Esophagus muscularis mucosa (tissue), 4 donors: Measurements from ENCODE around the gene SMIM45.

Experiments
- DNase-seq: peaks from one replicate; pipeline ENCODE4 v3.0.0-alpha.2; 2017; ENCODE audit errors: extremely low spot score
- H3K27ac ChIP-seq, 4 donors: fragments of 200-600 bp; sonication (generic); replicated peaks in 1 of 4; 1 replicate in 3 of 4; 2 replicates in 1 of 4; pipeline ENCODE4 v1.5.1; 2016 to 2019; ENCODE audit warnings: mild to moderate bottlenecking in 1 of 4
- H3K27me3 ChIP-seq, 4 donors: fragments of 200-600 bp; sonication (generic); one replicate each; pipeline versions ENCODE4 v1.5.1 to v1.6.0; 2016 to 2019
- H3K36me3 ChIP-seq, 4 donors: fragments of 200-600 bp; sonication (generic); one replicate each; pipeline ENCODE4 v1.5.1; 2016 to 2019
- H3K4me1 ChIP-seq, 4 donors: fragments of 200-600 bp; sonication (generic); one replicate each; pipeline ENCODE4 v1.5.1; 2016 to 2019
- H3K4me3 ChIP-seq, 4 donors: fragments of 200-600 bp; sonication (generic); 1 replicate in 2 of 4; 2 replicates in 2 of 4; pipeline ENCODE4 v1.5.1; 2016 to 2019; ENCODE audit warnings: mild to moderate bottlenecking in 4 of 4, moderate library complexity in 1 of 4
- H3K9me3 ChIP-seq, 4 donors: fragments of 200-600 bp; sonication (generic); 1 replicate in 3 of 4; 2 replicates in 1 of 4; pipeline ENCODE4 v1.5.1; 2016 to 2019
- EP300 ChIP-seq: sonication (generic); formaldehyde crosslinking; IDR thresholded peaks from one replicate; pipeline ENCODE4 v1.6.1; 2017; ENCODE audit warnings: antibody characterized with exemption
- POLR2A ChIP-seq: fragments of 450-650 bp; IDR thresholded peaks from one replicate; pipeline ENCODE4 v1.6.1; 2017; ENCODE audit warnings: antibody characterized with exemption, moderate library complexity, mild to moderate bottlenecking, low read depth
- POLR2AphosphoS5 ChIP-seq, 2 donors: sonication (generic); formaldehyde crosslinking; IDR thresholded peaks; one replicate each; pipeline ENCODE4 v1.6.1; 2017; ENCODE audit warnings: antibody characterized with exemption in 2 of 2
- WGBS: methylation state at CpG from one replicate; pipeline ENCODE4 v1.1.5; 2018; 5-methylcytosine and 5-hydroxymethylcytosine counted together
- intact Hi-C: fragments of 100-400 bp; cut with DNase I; formaldehyde crosslinking; loops from one replicate; pipeline ENCODE4 v1.15.1; 2023
- TF ChIP-seq, protein P1 (sequence below), 3 experiments: fragments of 200-600 bp in 2 of 3; fragments of 450-650 bp in 1 of 3; sonication (generic) in 2 of 3; IDR thresholded peaks; one replicate each; pipeline ENCODE4 v1.5.1; 2017 to 2019; ENCODE audit warnings: antibody characterized with exemption in 3 of 3, mild to moderate bottlenecking in 2 of 3, moderate library complexity in 1 of 3

Gene SMIM45

GRCh38 chr22:41969110-41969646 lies 17.2 kb downstream of the SMIM45 start, which contains the start of gene SEPTIN3:
Gene SEPTIN3, plus strand, starts transcription at chr22:41969443. Its CDS starts 2,050 bp downstream, at chr22:41971493.
- H3K4me1 ChIP-seq: no peaks in the 10 kb centered on the region
- TF ChIP-seq POLR2AphosphoS5 (IDR thresholded peaks at IDR 0.05): no peak
- no peak for TF ChIP-seq POLR2A
- TF ChIP-seq EP300: no peak
- TF ChIP-seq, protein P1, sequence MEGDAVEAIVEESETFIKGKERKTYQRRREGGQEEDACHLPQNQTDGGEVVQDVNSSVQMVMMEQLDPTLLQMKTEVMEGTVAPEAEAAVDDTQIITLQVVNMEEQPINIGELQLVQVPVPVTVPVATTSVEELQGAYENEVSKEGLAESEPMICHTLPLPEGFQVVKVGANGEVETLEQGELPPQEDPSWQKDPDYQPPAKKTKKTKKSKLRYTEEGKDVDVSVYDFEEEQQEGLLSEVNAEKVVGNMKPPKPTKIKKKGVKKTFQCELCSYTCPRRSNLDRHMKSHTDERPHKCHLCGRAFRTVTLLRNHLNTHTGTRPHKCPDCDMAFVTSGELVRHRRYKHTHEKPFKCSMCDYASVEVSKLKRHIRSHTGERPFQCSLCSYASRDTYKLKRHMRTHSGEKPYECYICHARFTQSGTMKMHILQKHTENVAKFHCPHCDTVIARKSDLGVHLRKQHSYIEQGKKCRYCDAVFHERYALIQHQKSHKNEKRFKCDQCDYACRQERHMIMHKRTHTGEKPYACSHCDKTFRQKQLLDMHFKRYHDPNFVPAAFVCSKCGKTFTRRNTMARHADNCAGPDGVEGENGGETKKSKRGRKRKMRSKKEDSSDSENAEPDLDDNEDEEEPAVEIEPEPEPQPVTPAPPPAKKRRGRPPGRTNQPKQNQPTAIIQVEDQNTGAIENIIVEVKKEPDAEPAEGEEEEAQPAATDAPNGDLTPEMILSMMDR (IDR thresholded peaks at IDR 0.05): no peak
- H3K36me3 ChIP-seq: no peaks in the 10 kb centered on the region
- DNase-seq: no peak
- H3K27me3 ChIP-seq: peaks cover 0 to 40% (median 5%) of the 10 kb centered on the region in 4 donors
- no peaks in the 10 kb centered on the region for H3K9me3 ChIP-seq
- WGBS: 96% methylated on average over 4 of the region's 8 CpGs
- intact Hi-C loops: loop anchor here (10.0 kb wide), 1 partner anchor 146 kb away; no protein-coding TSS in a partner anchor
- H3K27ac ChIP-seq: no peak within 1 kb of the TSS
- H3K4me3 ChIP-seq: no peak within 1 kb of the TSS

- 88% methylated on average over 1 of the region's 2 CpGs for WGBS
- intact Hi-C loops: no loop called here
- no peak for DNase-seq
- Histone ChIP-seq H3K27ac (no peak overlapping the region), H3K4me3 (no peak overlapping the region), H3K36me3 (no peaks in the 10 kb centered on the region), H3K4me1 (no peaks in the 10 kb centered on the region), H3K27me3 (peaks cover 0 to 53% (median 5%) of the 10 kb centered on the region in 4 donors), H3K9me3 (no peaks in the 10 kb centered on the region)
- TF ChIP-seq POLR2A: no peak
- no peak for TF ChIP-seq POLR2AphosphoS5 (IDR thresholded peaks at IDR 0.05)
- TF ChIP-seq EP300: no peak
- TF ChIP-seq, protein P1 (IDR thresholded peaks at IDR 0.05): no peak
Observed at GRCh38 chr22:41970601-41971000, 18.7 kb downstream of the SMIM45 start.

DNA sequence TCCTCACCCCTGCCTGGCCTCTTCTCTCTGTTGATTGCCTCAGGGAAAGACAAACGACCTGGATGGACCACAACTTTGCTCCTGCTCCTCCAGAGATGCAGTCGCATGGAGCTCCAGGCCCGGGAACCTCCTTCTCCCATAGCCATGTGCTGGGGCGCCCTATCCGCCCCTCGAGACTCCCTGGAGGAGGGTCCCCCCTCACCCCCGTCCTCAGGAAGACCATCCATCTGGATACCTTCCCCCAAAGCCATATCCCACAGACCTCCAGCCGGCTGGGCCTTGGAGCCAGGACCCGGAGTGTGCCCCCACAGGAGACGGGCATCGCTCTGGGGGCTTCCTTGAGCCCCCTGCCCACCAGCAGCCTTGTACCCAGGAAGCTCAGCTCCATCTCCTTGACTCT lies 19.5 kb downstream of the SMIM45 start:
- 86% methylated on average over 9 of the region's 11 CpGs for WGBS
- H3K9me3 ChIP-seq: no peaks in the 10 kb centered on the region
- H3K27ac ChIP-seq: no peak overlapping the region
- no peaks in the 10 kb centered on the region for H3K36me3 ChIP-seq
- peaks cover 4 to 5% (median 5%) of the 10 kb centered on the region in 4 donors for H3K4me1 ChIP-seq
- intact Hi-C loops: no loop called here
- no peak for TF ChIP-seq POLR2AphosphoS5 (IDR thresholded peaks at IDR 0.05)
- TF ChIP-seq, protein P1 (IDR thresholded peaks at IDR 0.05): no peak
- TF ChIP-seq EP300: no peak
- no peak for TF ChIP-seq POLR2A
- H3K27me3 ChIP-seq: peaks cover 0 to 61% (median 11%) of the 10 kb centered on the region in 4 donors
- H3K4me3 ChIP-seq: no peak overlapping the region
- DNase-seq: no peak

DNA sequence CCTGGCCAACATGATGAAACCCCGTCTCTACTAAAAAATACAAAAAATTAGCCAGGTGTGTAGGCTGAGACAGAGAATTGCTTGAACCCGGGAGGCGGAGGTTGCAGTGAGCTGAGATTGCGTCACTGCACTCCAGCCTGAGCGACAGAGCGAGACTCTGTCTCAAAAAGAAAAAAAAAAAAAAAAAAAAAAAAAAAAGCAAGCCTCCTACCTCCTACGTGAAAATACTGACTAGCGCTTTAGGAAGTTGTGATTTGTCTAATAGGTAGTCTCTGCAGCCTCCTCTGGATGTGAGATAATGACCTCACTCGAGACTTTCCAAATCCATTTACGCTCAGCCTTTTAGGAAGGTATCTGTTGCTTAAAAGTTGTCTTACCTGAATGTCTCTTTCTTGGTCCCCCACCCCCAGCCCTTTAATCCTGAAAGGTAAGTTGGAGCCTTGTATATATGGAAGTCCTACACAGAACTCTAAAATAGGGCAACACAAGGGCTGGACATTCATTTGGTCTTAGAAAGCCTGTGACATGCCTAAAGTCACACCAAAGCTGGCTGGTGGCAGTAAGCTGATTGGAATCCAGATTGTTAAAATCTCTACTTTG lies 22.8 kb downstream of the SMIM45 start:
- WGBS: 74% methylated on average over 10 of the region's 10 CpGs

More for the DNA sequence above, 22.8 kb downstream of the SMIM45 start:
- no peak for DNase-seq
- Histone ChIP-seq H3K9me3 (no peaks in the 10 kb centered on the region), H3K27ac (no peak overlapping the region), H3K36me3 (no peaks in the 10 kb centered on the region), H3K4me1 (peaks cover 9 to 16% (median 14%) of the 10 kb centered on the region in 4 donors), H3K4me3 (no peak overlapping the region), H3K27me3 (peaks cover 0 to 86% (median 17%) of the 10 kb centered on the region in 4 donors)
- no peak for TF ChIP-seq POLR2A
- no peak for TF ChIP-seq POLR2AphosphoS5 (IDR thresholded peaks at IDR 0.05)
- TF ChIP-seq EP300: no peak
- TF ChIP-seq, protein P1 (IDR thresholded peaks at IDR 0.05): no peak
- intact Hi-C loops: no loop called here
